Naive thymus-derived CD4-positive, alpha-beta T cell (primary cell): ENCODE results near the gene JUN. TPM values are rescaled to one million over a fixed set of nuclear protein-coding genes. Genes with fewer than 3 reads are reported as not detected.

Experiments used
- ATAC-seq: fragments of 150-1000 bp; cut with Tn5 transposase; 2 replicates; pipeline ENCODE4 v1.10.0; 2021; ENCODE audit warnings: mild to moderate bottlenecking, moderate library complexity
- CTCF ChIA-PET: fragments of 350-600 bp; sonication (Branson Sonifier 250); formaldehyde crosslinking; loops from one replicate; lab custom pipeline; 2021; ENCODE audit warnings: antibody characterized with exemption; lab: Charles Lee
- POLR2A ChIA-PET: fragments of 350-600 bp; sonication (Branson Sonifier 250); formaldehyde crosslinking; loops from one replicate; lab custom pipeline; 2021; ENCODE audit warnings: antibody characterized with exemption, inconsistent platforms; lab: Charles Lee
- DNase-seq, 9 donors: peaks; one replicate each; pipeline versions ENCODE4 v3.0.0 to v3.0.0-alpha.2; 2020 to 2022; ENCODE audit warnings: mixed read lengths in 1 of 9
- H3K27ac ChIP-seq: one replicate; pipeline ENCODE4 v1.7.0; 2013; ENCODE audit warnings: mild to moderate bottlenecking, low read depth, low read length, moderate library complexity
- H3K27me3 ChIP-seq, 2 donors: one replicate each; pipeline ENCODE4 v1.7.0; 2013; ENCODE audit warnings: low read length in 2 of 2, mild to moderate bottlenecking in 2 of 2, moderate library complexity in 2 of 2; ENCODE audit not compliant: control insufficient read depth in 2 of 2, insufficient read depth in 2 of 2
- H3K36me3 ChIP-seq, 3 experiments: 1 replicate in 2 of 3; 2 replicates in 1 of 3; pipeline ENCODE4 v1.7.0; 2013; ENCODE audit warnings: low read length in 3 of 3, mild to moderate bottlenecking in 3 of 3, moderate library complexity in 1 of 3; ENCODE audit not compliant: insufficient read depth in 3 of 3, control insufficient read depth in 2 of 3
- H3K4me1 ChIP-seq, 2 donors: one replicate each; pipeline ENCODE4 v1.7.0; 2013; ENCODE audit warnings: low read length in 2 of 2, mild to moderate bottlenecking in 2 of 2, moderate library complexity in 1 of 2; ENCODE audit not compliant: control insufficient read depth in 2 of 2, insufficient read depth in 2 of 2
- H3K4me3 ChIP-seq: 2 replicates; pipeline ENCODE4 v1.7.0; 2013; ENCODE audit warnings: mild to moderate bottlenecking, low read length
- H3K9me3 ChIP-seq, 3 experiments: 1 replicate in 2 of 3; 2 replicates in 1 of 3; pipeline ENCODE4 v1.7.0; 2013; ENCODE audit warnings: low read length in 3 of 3; ENCODE audit not compliant: control insufficient read depth in 2 of 3
- H3K27ac Mint-ChIP-seq, 9 donors: one replicate each; pipeline ENCODE4 v1.8.0; 2020 to 2022; ENCODE audit warnings: mixed read lengths in 9 of 9, mild to moderate bottlenecking in 8 of 9, moderate library complexity in 5 of 9, inconsistent platforms in 2 of 9
- H3K27me3 Mint-ChIP-seq, 5 donors: one replicate each; pipeline ENCODE4 v1.8.0; 2021 to 2022; ENCODE audit warnings: mixed read lengths in 5 of 5, mild to moderate bottlenecking in 1 of 5
- H3K36me3 Mint-ChIP-seq, 5 donors: one replicate each; pipeline ENCODE4 v1.8.0; 2020 to 2022; ENCODE audit warnings: mixed read lengths in 5 of 5, mild to moderate bottlenecking in 3 of 5, inconsistent platforms in 1 of 5
- H3K4me1 Mint-ChIP-seq, 7 donors: one replicate each; pipeline ENCODE4 v1.8.0; 2020 to 2022; ENCODE audit warnings: mixed read lengths in 7 of 7, mild to moderate bottlenecking in 3 of 7, inconsistent platforms in 1 of 7
- H3K4me3 Mint-ChIP-seq, 10 donors: one replicate each; pipeline ENCODE4 v1.8.0; 2020 to 2022; ENCODE audit warnings: mild to moderate bottlenecking in 10 of 10, mixed read lengths in 10 of 10, moderate library complexity in 6 of 10, inconsistent platforms in 2 of 10
- H3K9me3 Mint-ChIP-seq, 11 donors: one replicate each; pipeline ENCODE4 v1.8.0; 2020 to 2022; ENCODE audit warnings: mixed read lengths in 11 of 11, mild to moderate bottlenecking in 4 of 11, inconsistent platforms in 1 of 11, moderate library complexity in 1 of 11
- intact Hi-C, 2 donors: fragments of 100-400 bp; cut with micrococcal nuclease; formaldehyde crosslinking; loops; one replicate each; pipeline ENCODE4 v1.15.1; 2023
- polyA plus RNA-seq, 2 donors: library from polyadenylated mRNA; unstranded; fragments of 300-500 nt; fragmentation: Illumina TruSeq; gene quantifications; one replicate each; pipeline ENCODE4 v1.2.3, GENCODE V29; 2021
- total RNA-seq, 6 experiments: library from RNA in 5 of 6; stranded (reverse) in 5 of 6; gene quantifications; 1 replicate in 5 of 6; 2 replicates in 1 of 6; pipeline ENCODE4 v1.2.3 and lab custom pipeline; 2021 to 2026

JUN gene
- total and polyA plus RNA-seq, 7 experiments from 2014 or later, result 17.9 to 1,362 (median 30.1) TPM

GRCh38 chr1:58765006-58765405 is 18.8 kb downstream of the JUN start:
- H3K27ac ChIP-seq, result no peak overlapping the region
- H3K4me3 Mint-ChIP-seq, result no peak overlapping the region
- no peaks in the 10 kb centered on the region for H3K9me3 ChIP-seq
- peaks cover 0 to 1% (median 0%) of the 10 kb centered on the region in 11 donors for H3K9me3 Mint-ChIP-seq
- CTCF ChIA-PET, result no interaction called here
- intact Hi-C loops, result no loop called here
- no peak overlapping the region for H3K4me3 ChIP-seq
- H3K4me1 ChIP-seq, result no peaks in the 10 kb centered on the region
- no peak for DNase-seq
- H3K36me3 ChIP-seq, result no peaks in the 10 kb centered on the region
- H3K36me3 Mint-ChIP-seq, result peaks cover 0 to 2% (median 0%) of the 10 kb centered on the region in 5 donors
- peaks cover 0 to 1% (median 0%) of the 10 kb centered on the region in 7 donors for H3K4me1 Mint-ChIP-seq
- H3K27ac Mint-ChIP-seq, result no peak overlapping the region
- no peaks in the 10 kb centered on the region for H3K27me3 ChIP-seq
- POLR2A ChIA-PET, result no interaction called here
- peaks cover 0 to 11% (median 8%) of the 10 kb centered on the region in 5 donors for H3K27me3 Mint-ChIP-seq
- ATAC-seq, result no peak

- CTCF ChIA-PET, result no interaction called here
Observed at GRCh38 chr1:58764294-58764978, 19.4 kb downstream of the JUN start.

GRCh38 chr1:58763214-58763613 is 20.6 kb downstream of the JUN start:
- Histone ChIP-seq H3K9me3 (no peaks in the 10 kb centered on the region), H3K36me3 (no peaks in the 10 kb centered on the region), H3K27me3 (no peaks in the 10 kb centered on the region), H3K4me3 (no peak overlapping the region), H3K4me1 (no peaks in the 10 kb centered on the region), H3K27ac (no peak overlapping the region)
- intact Hi-C loops, result no loop called here
- Mint-ChIP-seq H3K4me3 (no peak overlapping the region), H3K9me3 (peaks cover 0 to 1% (median 0%) of the 10 kb centered on the region in 11 donors), H3K27ac (no peak overlapping the region), H3K27me3 (peaks cover 0 to 10% (median 8%) of the 10 kb centered on the region in 5 donors), H3K36me3 (peaks cover 0 to 5% (median 0%) of the 10 kb centered on the region in 5 donors), H3K4me1 (no peaks in the 10 kb centered on the region)
- CTCF ChIA-PET, result interaction anchor here (0.7 kb wide), 1 partner anchor 994 kb away, joined by 3 read pairs; no protein-coding TSS in a partner anchor
- POLR2A ChIA-PET, result no interaction called here
- DNase-seq (no peak), ATAC-seq (no peak)

More at GRCh38 chr1:58764294-58764978, 19.4 kb downstream of the JUN start:
- Histone ChIP-seq H3K9me3 (no peaks in the 10 kb centered on the region), H3K36me3 (no peaks in the 10 kb centered on the region), H3K4me1 (no peaks in the 10 kb centered on the region), H3K27ac (no peak overlapping the region), H3K4me3 (no peak overlapping the region), H3K27me3 (no peaks in the 10 kb centered on the region)
- POLR2A ChIA-PET, result no interaction called here
- Mint-ChIP-seq H3K27me3 (peaks cover 0 to 11% (median 8%) of the 10 kb centered on the region in 5 donors), H3K27ac (no peak overlapping the region), H3K36me3 (peaks cover 0 to 2% (median 0%) of the 10 kb centered on the region in 5 donors), H3K4me1 (peaks cover 0 to 1% (median 0%) of the 10 kb centered on the region in 7 donors), H3K4me3 (no peak overlapping the region), H3K9me3 (peaks cover 0 to 1% (median 0%) of the 10 kb centered on the region in 11 donors)
- intact Hi-C loops, result no loop called here
- no peak for DNase-seq
- ATAC-seq, result no peak

GRCh38 chr1:58762806-58763205 is 21.0 kb downstream of the JUN start:
- no peaks in the 10 kb centered on the region for H3K27me3 ChIP-seq
- H3K27ac ChIP-seq, result no peak overlapping the region
- ChIA-PET POLR2A (no interaction called here), CTCF (interaction anchor here (0.6 to 0.7 kb wide), 2 partner anchors 21 to 994 kb away, joined by 3 read pairs; no protein-coding TSS in a partner anchor)
- Mint-ChIP-seq H3K9me3 (peaks cover 0 to 1% (median 0%) of the 10 kb centered on the region in 11 donors), H3K4me3 (no peak overlapping the region), H3K27me3 (peaks cover 0 to 10% (median 6%) of the 10 kb centered on the region in 5 donors), H3K27ac (no peak overlapping the region), H3K36me3 (peaks cover 0 to 5% (median 0%) of the 10 kb centered on the region in 5 donors), H3K4me1 (no peaks in the 10 kb centered on the region)
- H3K9me3 ChIP-seq, result no peaks in the 10 kb centered on the region
- H3K36me3 ChIP-seq, result no peaks in the 10 kb centered on the region
- ATAC-seq, result no peak
- no peak for DNase-seq
- intact Hi-C loops, result no loop called here
- H3K4me1 ChIP-seq, result peaks cover 0 to 2% of the 10 kb centered on the region in 2 donors
- no peak overlapping the region for H3K4me3 ChIP-seq

GRCh38 chr1:58755468-58755872 is 28.4 kb downstream of the JUN start:
- ChIA-PET CTCF (interaction anchor here (1.3 to 1.5 kb wide), 2 partner anchors 28 to 943 kb away, joined by 3 to 4 read pairs; partner anchors contain the start of gene JUN), POLR2A (interaction anchor here (0.8 to 1.2 kb wide), 2 partner anchors 22 to 28 kb away, joined by 3 to 4 read pairs; partner anchors contain the start of gene JUN)
- Histone ChIP-seq H3K9me3 (no peaks in the 10 kb centered on the region), H3K4me3 (no peak overlapping the region), H3K4me1 (peaks cover 27 to 37% of the 10 kb centered on the region in 2 donors), H3K27me3 (no peaks in the 10 kb centered on the region), H3K36me3 (no peaks in the 10 kb centered on the region), H3K27ac (peak overlapping the region; percentile 23)
- ATAC-seq (peak; percentile 88), DNase-seq (peak in 6 of 9 donors; percentile 7 to 58 (median 10))
- peak overlapping the region; percentile 64 to 77 (median 70) for H3K4me3 Mint-ChIP-seq
- H3K27me3 Mint-ChIP-seq, result no peaks in the 10 kb centered on the region
- peaks cover 0 to 2% (median 0%) of the 10 kb centered on the region in 11 donors for H3K9me3 Mint-ChIP-seq
- H3K4me1 Mint-ChIP-seq, result peaks cover 27 to 51% (median 40%) of the 10 kb centered on the region in 7 donors
- H3K36me3 Mint-ChIP-seq, result peaks cover 0 to 8% (median 0%) of the 10 kb centered on the region in 5 donors
- H3K27ac Mint-ChIP-seq, result peak overlapping the region; percentile 51 to 86 (median 62)
- intact Hi-C loops, result loop anchor here (1.0 to 10.0 kb wide), 3 partner anchors 29 to 942 kb away; partner anchors contain the start of genes FGGY (in 1 of the 2) and JUN (in 1 of the 2)

- POLR2A ChIA-PET, result interaction anchor here (0.8 to 1.2 kb wide), 2 partner anchors 23 to 29 kb away, joined by 3 to 4 read pairs; partner anchors contain the start of gene JUN
- Mint-ChIP-seq H3K4me1 (peaks cover 27 to 51% (median 40%) of the 10 kb centered on the region in 7 donors), H3K4me3 (peak overlapping the region; percentile 64 to 77 (median 70)), H3K27ac (peak overlapping the region; percentile 21 to 86 (median 61)), H3K27me3 (no peaks in the 10 kb centered on the region), H3K36me3 (peaks cover 0 to 8% (median 0%) of the 10 kb centered on the region in 5 donors), H3K9me3 (peaks cover 0 to 2% (median 0%) of the 10 kb centered on the region in 11 donors)
- Histone ChIP-seq H3K27ac (peak overlapping the region; percentile 23), H3K4me3 (no peak overlapping the region), H3K27me3 (no peaks in the 10 kb centered on the region), H3K4me1 (peaks cover 27 to 37% of the 10 kb centered on the region in 2 donors), H3K36me3 (no peaks in the 10 kb centered on the region), H3K9me3 (no peaks in the 10 kb centered on the region)
- CTCF ChIA-PET, result interaction anchor here (1.3 to 1.7 kb wide), 3 partner anchors 16 to 944 kb away, joined by 3 to 4 read pairs (median 3); partner anchors contain the start of gene JUN
- DNase-seq, result peak in 2 of 9 donors; percentile 4 to 7
- intact Hi-C loops, result loop anchor here (1.0 to 10.0 kb wide), 3 partner anchors 29 to 942 kb away; partner anchors contain the start of genes FGGY (in 1 of the 2) and JUN (in 1 of the 2)
- ATAC-seq, result peak; percentile 66
Observed at GRCh38 chr1:58754683-58755467, 29.0 kb downstream of the JUN start.
